ENCODE results near the gene RUVBL1. TPM values are rescaled to one million over a fixed set of nuclear protein-coding genes. Genes with fewer than 3 reads are reported as not detected.

RUVBL1 gene
- total and polyA plus RNA-seq, 8 donors: 3.5 to 26.4 (median 13.4) TPM; not detected in 1

DNA sequence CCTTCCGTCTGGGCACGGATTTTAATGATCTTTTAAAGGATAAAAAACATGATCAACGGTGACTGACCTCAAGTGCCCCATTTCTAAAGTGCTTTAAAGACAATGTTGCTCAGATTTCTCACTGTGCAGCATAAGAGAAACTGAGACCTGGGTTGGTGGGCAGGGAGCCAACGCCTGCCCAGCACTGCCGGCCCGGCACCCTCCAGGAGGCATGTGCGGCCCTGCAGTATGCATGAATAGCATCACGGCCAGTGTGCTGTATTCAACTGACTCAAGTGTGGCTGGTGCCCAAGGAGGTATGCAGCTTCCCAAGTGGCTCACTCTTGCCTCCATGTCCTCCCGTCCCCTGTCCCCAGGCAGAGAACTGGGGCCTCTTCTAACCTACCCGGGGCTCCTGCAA, 41.1 kb downstream of the RUVBL1 start:
- DNase-seq: no peak
- WGBS, 5 donors: 73 to 86% (median 81%) methylated on average over 10 of the region's 10 CpGs

DNA sequence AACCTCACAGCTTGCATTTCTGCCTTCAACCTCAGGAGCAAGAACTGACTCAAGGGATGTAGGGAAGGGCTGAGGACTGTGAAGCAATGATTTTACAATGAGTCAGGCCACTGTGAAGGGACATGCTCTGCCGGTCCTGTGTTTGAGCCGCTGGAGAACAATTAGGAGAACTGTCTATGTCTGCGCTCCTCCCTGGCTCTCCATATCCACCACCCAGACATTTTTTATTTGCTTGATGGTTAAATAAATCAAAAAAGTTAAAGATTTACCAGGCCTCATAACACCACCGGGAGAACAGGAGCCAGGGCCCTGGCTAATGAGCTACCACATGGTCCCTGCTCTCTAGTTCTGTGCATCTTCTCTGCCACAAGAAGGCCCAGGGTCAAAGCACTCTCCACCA, 41.8 kb downstream of the RUVBL1 start:
- 34 to 63% (median 49%) methylated on average over 4 of the region's 4 CpGs for WGBS, 5 donors
- no peak overlapping the region for H3K4me3 ChIP-seq
- H3K36me3 ChIP-seq: peaks cover 0 to 64% (median 46%) of the 10 kb centered on the region in 4 donors
- no peak for DNase-seq
- H3K27ac ChIP-seq: no peak overlapping the region
- H3K9me3 ChIP-seq: no peaks in the 10 kb centered on the region
- H3K4me1 ChIP-seq: peaks cover 44 to 62% (median 58%) of the 10 kb centered on the region in 4 donors
- TF ChIP-seq POLR2A (IDR thresholded peaks at IDR 0.05): no peak
- TF ChIP-seq, protein P1, sequence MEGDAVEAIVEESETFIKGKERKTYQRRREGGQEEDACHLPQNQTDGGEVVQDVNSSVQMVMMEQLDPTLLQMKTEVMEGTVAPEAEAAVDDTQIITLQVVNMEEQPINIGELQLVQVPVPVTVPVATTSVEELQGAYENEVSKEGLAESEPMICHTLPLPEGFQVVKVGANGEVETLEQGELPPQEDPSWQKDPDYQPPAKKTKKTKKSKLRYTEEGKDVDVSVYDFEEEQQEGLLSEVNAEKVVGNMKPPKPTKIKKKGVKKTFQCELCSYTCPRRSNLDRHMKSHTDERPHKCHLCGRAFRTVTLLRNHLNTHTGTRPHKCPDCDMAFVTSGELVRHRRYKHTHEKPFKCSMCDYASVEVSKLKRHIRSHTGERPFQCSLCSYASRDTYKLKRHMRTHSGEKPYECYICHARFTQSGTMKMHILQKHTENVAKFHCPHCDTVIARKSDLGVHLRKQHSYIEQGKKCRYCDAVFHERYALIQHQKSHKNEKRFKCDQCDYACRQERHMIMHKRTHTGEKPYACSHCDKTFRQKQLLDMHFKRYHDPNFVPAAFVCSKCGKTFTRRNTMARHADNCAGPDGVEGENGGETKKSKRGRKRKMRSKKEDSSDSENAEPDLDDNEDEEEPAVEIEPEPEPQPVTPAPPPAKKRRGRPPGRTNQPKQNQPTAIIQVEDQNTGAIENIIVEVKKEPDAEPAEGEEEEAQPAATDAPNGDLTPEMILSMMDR (IDR thresholded peaks at IDR 0.05): no peak
- no peaks in the 10 kb centered on the region for H3K27me3 ChIP-seq
- intact Hi-C loops (cut with DNase I; ENCODE audit: low total_unique reads): no loop called here

More for the DNA sequence above, 41.1 kb downstream of the RUVBL1 start:
- intact Hi-C loops (cut with DNase I; ENCODE audit: low total_unique reads): no loop called here
- no peak for TF ChIP-seq POLR2A (IDR thresholded peaks at IDR 0.05)
- TF ChIP-seq EP300 (IDR thresholded peaks at IDR 0.05): no peak
- no peaks in the 10 kb centered on the region for H3K27me3 ChIP-seq
- no peak overlapping the region for H3K27ac ChIP-seq
- no peak overlapping the region for H3K4me3 ChIP-seq
- H3K9me3 ChIP-seq: no peaks in the 10 kb centered on the region
- peaks cover 0 to 70% (median 53%) of the 10 kb centered on the region in 4 donors for H3K36me3 ChIP-seq
- peaks cover 38 to 55% (median 51%) of the 10 kb centered on the region in 4 donors for H3K4me1 ChIP-seq

DNA sequence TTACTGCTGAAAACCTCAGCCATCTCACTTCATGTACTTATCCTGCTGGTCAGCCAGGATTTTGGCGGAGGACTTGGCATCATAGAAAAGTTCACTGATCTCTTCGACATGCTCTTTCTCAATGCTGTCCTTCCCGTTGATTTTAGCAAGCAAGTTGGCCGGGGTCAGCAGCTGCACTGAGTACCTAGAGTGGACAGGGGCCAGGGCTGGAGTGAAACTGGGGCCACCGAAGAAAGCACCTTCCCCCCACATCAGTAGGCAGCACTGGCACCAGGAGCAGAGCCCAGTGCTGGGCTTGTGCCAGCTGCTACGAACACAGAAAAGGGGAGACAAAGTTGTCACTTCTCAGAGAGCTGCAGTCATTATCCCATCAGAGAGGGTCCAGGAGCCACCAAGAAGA, 42.4 kb downstream of the RUVBL1 start:
- WGBS, 5 donors: 48 to 77% (median 61%) methylated on average over 6 of the region's 6 CpGs
- Histone ChIP-seq H3K27ac (no peak overlapping the region), H3K9me3 (no peaks in the 10 kb centered on the region), H3K4me3 (no peak overlapping the region), H3K27me3 (no peaks in the 10 kb centered on the region), H3K4me1 (peaks cover 50 to 67% (median 64%) of the 10 kb centered on the region in 4 donors), H3K36me3 (peaks cover 0 to 58% (median 40%) of the 10 kb centered on the region in 4 donors)
- no peak for TF ChIP-seq POLR2A (IDR thresholded peaks at IDR 0.05)
- no peak for TF ChIP-seq POLR2AphosphoS5 (IDR thresholded peaks at IDR 0.05)
- TF ChIP-seq EP300 (IDR thresholded peaks at IDR 0.05): no peak
- TF ChIP-seq, protein P1 (IDR thresholded peaks at IDR 0.05): no peak
- DNase-seq: no peak
- intact Hi-C loops (cut with DNase I; ENCODE audit: low total_unique reads): no loop called here

DNA sequence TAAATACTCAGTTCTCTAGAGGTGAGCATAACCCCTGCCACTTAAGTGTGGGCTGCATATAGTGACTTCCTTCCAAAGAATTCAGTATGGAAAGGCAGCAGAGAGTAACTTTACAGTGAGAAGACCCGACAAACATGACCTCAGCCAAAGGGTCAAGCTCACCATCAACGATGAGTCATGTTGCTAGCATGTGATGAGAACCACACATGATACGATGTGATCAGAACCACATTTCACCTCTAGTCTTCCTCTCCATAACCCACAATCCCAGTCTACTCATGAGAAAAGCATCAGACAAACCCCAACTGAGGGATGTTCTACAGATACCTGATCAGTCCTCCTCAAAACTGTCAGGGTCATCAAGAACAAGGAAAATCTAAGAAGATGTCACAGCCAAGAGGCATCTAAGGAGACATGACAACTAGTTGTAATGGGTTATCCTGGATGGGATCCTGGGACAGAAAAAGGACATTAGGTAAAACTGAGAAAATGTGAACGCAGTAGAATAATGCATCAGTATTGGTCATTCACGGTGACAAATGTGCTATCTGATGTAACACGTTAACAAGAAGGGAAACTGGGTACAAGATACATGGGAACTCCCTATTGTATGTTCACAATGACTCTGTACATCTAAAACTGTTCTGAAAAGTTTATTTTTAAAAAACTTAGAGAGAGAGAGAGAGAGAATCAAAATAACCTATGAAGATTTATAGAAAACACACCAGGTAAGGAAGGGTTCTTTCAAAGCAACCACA, 43.1 kb downstream of the RUVBL1 start:
- Histone ChIP-seq H3K9me3 (no peaks in the 10 kb centered on the region), H3K27me3 (no peaks in the 10 kb centered on the region), H3K27ac (no peak overlapping the region), H3K36me3 (peaks cover 0 to 52% (median 33%) of the 10 kb centered on the region in 4 donors), H3K4me1 (peaks cover 56 to 67% (median 66%) of the 10 kb centered on the region in 4 donors), H3K4me3 (no peak overlapping the region)
- DNase-seq: no peak
- 79 to 82% (median 80%) methylated on average over 6 of the region's 6 CpGs for WGBS, 5 donors
- intact Hi-C loops (cut with DNase I; ENCODE audit: low total_unique reads): no loop called here
- TF ChIP-seq EP300 (IDR thresholded peaks at IDR 0.05): no peak
- TF ChIP-seq, protein P1 (IDR thresholded peaks at IDR 0.05): no peak
- no peak for TF ChIP-seq POLR2AphosphoS5 (IDR thresholded peaks at IDR 0.05)
- no peak for TF ChIP-seq POLR2A (IDR thresholded peaks at IDR 0.05)

DNA sequence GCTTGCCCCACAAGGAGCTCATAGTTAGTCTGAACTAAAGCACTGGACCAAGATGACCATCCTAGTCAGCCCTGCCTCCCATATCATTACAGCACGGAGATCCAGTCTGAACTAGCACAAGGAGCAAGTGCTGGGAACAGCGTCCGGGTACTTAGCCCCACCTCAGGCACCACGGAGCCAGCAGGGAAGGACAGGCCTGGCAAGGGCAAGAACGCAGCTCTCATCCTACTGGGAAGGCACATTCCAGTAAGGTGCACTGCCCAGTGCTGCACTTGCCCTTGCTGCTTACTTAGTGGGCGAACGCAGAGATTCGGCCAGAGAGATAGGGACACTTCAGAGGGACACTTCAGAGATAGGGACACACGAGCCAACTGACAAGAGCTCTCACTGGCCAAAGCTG, 43.8 kb downstream of the RUVBL1 start:
- Histone ChIP-seq H3K36me3 (peaks cover 0 to 45% (median 32%) of the 10 kb centered on the region in 4 donors), H3K27me3 (no peaks in the 10 kb centered on the region), H3K4me3 (no peak overlapping the region), H3K27ac (no peak overlapping the region), H3K4me1 (peaks cover 52 to 67% (median 66%) of the 10 kb centered on the region in 4 donors), H3K9me3 (no peaks in the 10 kb centered on the region)
- no peak for DNase-seq
- WGBS, 5 donors: 68 to 94% (median 87%) methylated on average over 6 to 9 of the region's 9 CpGs
- TF ChIP-seq POLR2AphosphoS5 (IDR thresholded peaks at IDR 0.05) (no peak), EP300 (IDR thresholded peaks at IDR 0.05) (no peak), POLR2A (IDR thresholded peaks at IDR 0.05) (no peak)
- TF ChIP-seq, protein P1 (IDR thresholded peaks at IDR 0.05): no peak
- intact Hi-C loops (cut with DNase I; ENCODE audit: low total_unique reads): loop anchor here (10.0 kb wide), 1 partner anchor 415 kb away; the partner anchor contains the start of gene GATA2

Measured in stomach (tissue), 9 donors.